ENCODE results near the gene KRT17.

The KRT17 gene

DNA sequence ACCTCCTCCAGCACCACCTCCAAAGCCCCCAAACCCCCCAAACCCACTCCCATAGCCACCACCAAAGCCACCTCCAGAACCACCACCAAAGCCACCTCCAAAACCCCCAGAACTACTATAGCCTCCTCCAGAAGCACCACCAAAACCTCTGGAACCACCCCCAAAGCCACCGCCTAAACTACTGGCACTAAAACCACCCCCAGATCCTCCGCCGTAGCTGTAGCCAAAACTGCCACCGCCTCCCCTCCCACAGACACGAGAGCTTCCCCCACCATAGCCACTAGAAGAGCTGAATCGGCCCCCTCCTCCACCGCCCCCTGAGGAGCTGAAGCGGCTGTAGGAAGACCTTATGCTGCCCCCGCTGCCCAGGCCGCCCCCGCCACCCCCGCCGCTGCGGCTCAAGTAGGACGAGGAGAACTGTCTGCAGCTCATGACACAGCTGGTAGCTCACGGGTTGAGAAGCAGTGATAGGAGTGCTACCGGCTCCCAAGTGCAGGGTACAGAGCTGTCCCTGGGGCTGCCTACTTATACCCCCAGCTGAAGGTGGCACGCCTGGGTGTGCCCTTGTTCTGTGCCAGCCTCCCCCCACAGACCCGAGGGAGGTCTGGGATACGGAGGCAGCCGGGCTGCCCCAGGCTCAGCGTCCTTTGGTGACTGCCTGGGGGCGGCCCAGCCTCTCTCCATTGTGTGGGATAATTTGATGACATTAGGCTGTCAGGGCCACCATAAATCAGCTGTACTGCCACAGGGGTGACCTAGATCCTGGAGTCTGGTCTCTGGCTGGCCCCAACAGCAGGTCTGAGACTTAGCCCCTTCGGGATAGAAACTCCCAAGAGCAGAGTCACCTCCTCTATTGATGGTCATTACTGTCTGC lies 52.6 kb downstream of the KRT17 start, which contains the start of gene KRT9:
KRT9 (minus strand) TSS at position 499 of the 874 bp plus-strand sequence; CDS start at position 432, 67 bp downstream.
- DNase-seq (ENCODE audit: low read depth), result no peak
